Right lobe of liver (tissue), 6 donors: ENCODE measurements around the gene OLIG1. TPM values are rescaled to one million over a fixed set of nuclear protein-coding genes. Genes with fewer than 3 reads are reported as not detected.

Source experiments
- ATAC-seq, 4 donors: fragments of 200-7000 bp; cut with Tn5 transposase; one replicate each; pipeline ENCODE4 v1.9.1; 2020; ENCODE audit warnings: mild to moderate bottlenecking in 4 of 4, moderate library complexity in 4 of 4
- DNase-seq, 3 donors: peaks; one replicate each; pipeline ENCODE4 v3.0.0-alpha.2; 2020
- H3K27ac ChIP-seq, 3 donors: fragments of 200-600 bp; one replicate each; pipeline ENCODE4 v1.8.0; 2022
- H3K27me3 ChIP-seq, 2 donors: fragments of 200-600 bp; one replicate each; pipeline ENCODE4 v1.8.0; 2022
- H3K36me3 ChIP-seq, 4 donors: fragments of 200-600 bp; sonication (generic) in 1 of 4; one replicate each; pipeline versions ENCODE4 v1.5.1 to v1.8.0; 2017 to 2022; ENCODE audit warnings: control low read depth in 1 of 4
- H3K4me1 ChIP-seq, 4 donors: fragments of 200-600 bp; sonication (generic) in 1 of 4; one replicate each; pipeline versions ENCODE4 v1.5.1 to v1.8.0; 2017 to 2022; ENCODE audit warnings: control low read depth in 1 of 4
- H3K4me3 ChIP-seq, 3 donors: fragments of 200-600 bp; one replicate each; pipeline ENCODE4 v1.8.0; 2022
- H3K9me3 ChIP-seq, 4 donors: fragments of 200-600 bp; sonication (generic) in 1 of 4; one replicate each; pipeline versions ENCODE4 v1.5.1 to v1.8.0; 2017 to 2022; ENCODE audit warnings: control low read depth in 1 of 4
- POLR2A ChIP-seq: fragments of 450-650 bp; IDR thresholded peaks from one replicate; pipeline ENCODE4 v1.6.1; 2017; ENCODE audit warnings: antibody characterized with exemption, mild to moderate bottlenecking
- WGBS: methylation state at CpG from one replicate; pipeline ENCODE4 v1.1.6; 2018; ENCODE audit warnings: low coverage, low lambda C conversion rate; ENCODE audit not compliant: insufficient coverage; ENCODE audit errors: missing lambda C conversion rate; 5-methylcytosine and 5-hydroxymethylcytosine counted together
- intact Hi-C, 2 donors: fragments of 100-400 bp; cut with DNase I; formaldehyde crosslinking; loops; one replicate each; pipeline versions ENCODE4 v1.11.2 to v1.14.1; 2022
- total RNA-seq, 6 experiments: library from RNA; depleted of rRNA in 2 of 6; stranded (reverse); fragments of >200 nt in 2 of 6; fragmentation: NEBNext Ultra II Directional in 3 of 6; extraction: Animal tissue kit (Norgen Biotek cat#: 25700) in 3 of 6; gene quantifications; one replicate each; pipeline versions ENCODE4 v1.1.0 to v1.2.4, GENCODE V29; 2016 to 2023
- TF ChIP-seq, protein P1 (sequence below), 4 donors: fragments of 200-600 bp in 3 of 4; fragments of 450-650 bp in 1 of 4; IDR thresholded peaks; one replicate each; pipeline versions ENCODE4 v1.5.1 to v1.8.0; 2016 to 2022; ENCODE audit warnings: antibody characterized with exemption in 4 of 4, mild to moderate bottlenecking in 2 of 4
- donor health status: DM: no; HTN: yes; CAD: no.
- donor health status: DM: no; HTN: no; CAD: no.
- donor health status: DM: no; HTN: no; CAD: no.
- donor health status: DM: no; HTN: yes; CAD: no.
- donor health status: DM: no; HTN: yes; CAD: no.

The OLIG1 gene
- total RNA-seq, 6 experiments from 2014 or later, result not detected

DNA sequence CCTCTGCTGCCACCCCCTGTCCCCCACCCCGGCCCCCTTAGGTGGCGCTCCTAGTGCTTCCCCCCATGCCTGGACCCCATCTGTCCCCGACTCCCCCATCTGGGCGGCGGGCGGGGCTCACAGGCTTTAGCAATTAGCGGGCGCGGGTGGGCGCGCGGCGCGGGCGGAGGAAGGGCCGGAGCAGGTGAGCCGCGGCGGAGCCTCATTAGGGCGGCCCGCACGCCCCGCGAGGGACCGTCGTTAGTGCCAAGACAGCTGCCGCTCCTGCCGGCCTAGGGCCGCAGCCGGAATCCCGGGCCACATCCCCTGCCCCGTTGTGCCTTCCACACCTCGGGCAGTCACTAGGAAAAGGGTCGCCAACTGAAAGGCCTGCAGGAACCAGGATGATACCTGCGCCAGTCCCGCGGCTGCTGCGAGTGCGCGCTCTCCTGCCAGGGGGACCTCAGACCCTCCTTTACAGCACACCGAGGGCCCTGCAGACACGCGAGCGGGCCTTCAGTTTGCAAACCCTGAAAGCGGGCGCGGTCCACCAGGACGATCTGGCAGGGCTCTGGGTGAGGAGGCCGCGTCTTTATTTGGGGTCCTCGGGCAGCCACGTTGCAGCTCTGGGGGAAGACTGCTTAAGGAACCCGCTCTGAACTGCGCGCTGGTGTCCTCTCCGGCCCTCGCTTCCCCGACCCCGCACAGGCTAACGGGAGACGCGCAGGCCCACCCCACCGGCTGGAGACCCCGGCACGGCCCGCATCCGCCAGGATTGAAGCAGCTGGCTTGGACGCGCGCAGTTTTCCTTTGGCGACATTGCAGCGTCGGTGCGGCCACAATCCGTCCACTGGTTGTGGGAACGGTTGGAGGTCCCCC lies 36.6 kb upstream of the OLIG1 start:
- H3K36me3 ChIP-seq, result no peaks in the 10 kb centered on the region
- no peaks in the 10 kb centered on the region for H3K9me3 ChIP-seq
- WGBS, result 42% methylated on average over 11 of the region's 76 CpGs
- intact Hi-C loops, result no loop called here
- no peak overlapping the region for H3K27ac ChIP-seq
- TF ChIP-seq POLR2A, result no peak
- TF ChIP-seq, protein P1, sequence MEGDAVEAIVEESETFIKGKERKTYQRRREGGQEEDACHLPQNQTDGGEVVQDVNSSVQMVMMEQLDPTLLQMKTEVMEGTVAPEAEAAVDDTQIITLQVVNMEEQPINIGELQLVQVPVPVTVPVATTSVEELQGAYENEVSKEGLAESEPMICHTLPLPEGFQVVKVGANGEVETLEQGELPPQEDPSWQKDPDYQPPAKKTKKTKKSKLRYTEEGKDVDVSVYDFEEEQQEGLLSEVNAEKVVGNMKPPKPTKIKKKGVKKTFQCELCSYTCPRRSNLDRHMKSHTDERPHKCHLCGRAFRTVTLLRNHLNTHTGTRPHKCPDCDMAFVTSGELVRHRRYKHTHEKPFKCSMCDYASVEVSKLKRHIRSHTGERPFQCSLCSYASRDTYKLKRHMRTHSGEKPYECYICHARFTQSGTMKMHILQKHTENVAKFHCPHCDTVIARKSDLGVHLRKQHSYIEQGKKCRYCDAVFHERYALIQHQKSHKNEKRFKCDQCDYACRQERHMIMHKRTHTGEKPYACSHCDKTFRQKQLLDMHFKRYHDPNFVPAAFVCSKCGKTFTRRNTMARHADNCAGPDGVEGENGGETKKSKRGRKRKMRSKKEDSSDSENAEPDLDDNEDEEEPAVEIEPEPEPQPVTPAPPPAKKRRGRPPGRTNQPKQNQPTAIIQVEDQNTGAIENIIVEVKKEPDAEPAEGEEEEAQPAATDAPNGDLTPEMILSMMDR (IDR thresholded peaks at IDR 0.05), result no peak
- ATAC-seq (no peak), DNase-seq (peak in 1 of 3 donors; percentile 40)
- peaks cover 0 to 5% of the 10 kb centered on the region in 2 donors for H3K27me3 ChIP-seq
- peaks cover 0 to 6% (median 0%) of the 10 kb centered on the region in 4 donors for H3K4me1 ChIP-seq
- H3K4me3 ChIP-seq, result no peak overlapping the region

DNA sequence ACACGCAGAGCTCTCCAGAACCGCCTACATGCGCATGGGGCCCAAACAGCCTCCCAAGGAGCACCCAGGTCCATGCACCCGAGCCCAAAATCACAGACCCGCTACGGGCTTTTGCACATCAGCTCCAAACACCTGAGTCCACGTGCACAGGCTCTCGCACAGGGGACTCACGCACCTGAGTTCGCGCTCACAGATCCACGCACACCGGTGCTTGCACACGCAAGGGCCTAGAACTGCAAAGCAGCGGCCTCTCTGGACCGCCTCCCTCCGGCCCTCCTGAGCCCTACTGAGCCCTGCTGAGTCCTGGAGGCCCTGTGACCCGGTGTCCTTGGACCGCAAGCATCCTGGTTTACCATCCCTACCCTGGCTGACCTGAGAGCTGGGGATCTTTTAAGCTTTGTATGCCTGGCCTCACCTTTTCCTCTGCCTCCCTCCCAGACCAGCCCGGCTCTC lies 36.0 kb upstream of the OLIG1 start:
- intact Hi-C loops, result no loop called here
- H3K4me3 ChIP-seq, result no peak overlapping the region

DNA sequence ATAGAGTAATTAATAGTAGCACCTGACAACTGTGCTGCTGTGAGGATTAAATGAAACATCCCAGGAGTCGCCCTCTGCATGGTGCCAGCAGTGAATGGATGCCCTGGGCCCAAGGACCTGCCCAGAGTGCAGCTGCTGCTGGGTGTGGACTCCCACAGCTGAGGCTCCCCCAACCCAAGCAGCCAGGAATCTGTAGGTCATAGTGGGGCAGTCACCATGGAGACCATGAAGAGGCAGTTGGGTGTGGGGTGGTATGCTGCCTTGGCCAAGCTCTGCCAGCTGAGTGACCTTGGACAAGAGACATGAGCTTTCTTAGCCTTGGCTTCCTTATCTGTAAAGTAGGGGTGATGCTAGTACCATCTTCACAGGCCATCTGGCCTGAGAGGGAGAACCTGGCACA lies 34.8 kb upstream of the OLIG1 start:
- Histone ChIP-seq H3K27ac (no peak overlapping the region), H3K9me3 (no peaks in the 10 kb centered on the region), H3K4me3 (no peak overlapping the region), H3K36me3 (no peaks in the 10 kb centered on the region), H3K4me1 (no peaks in the 10 kb centered on the region), H3K27me3 (no peaks in the 10 kb centered on the region)
- intact Hi-C loops, result no loop called here
- WGBS, result no CpG with 5 or more reads among the region's 1 CpG
- TF ChIP-seq, protein P1 (IDR thresholded peaks at IDR 0.05), result no peak
- no peak for TF ChIP-seq POLR2A
- no peak for ATAC-seq
- DNase-seq, result no peak

More for the DNA sequence above, 36.0 kb upstream of the OLIG1 start:
- TF ChIP-seq, protein P1 (IDR thresholded peaks at IDR 0.05), result no peak
- TF ChIP-seq POLR2A, result no peak
- DNase-seq (peak in 1 of 3 donors; percentile 41), ATAC-seq (no peak)
- Histone ChIP-seq H3K9me3 (no peaks in the 10 kb centered on the region), H3K36me3 (no peaks in the 10 kb centered on the region), H3K4me1 (peaks cover 0 to under 1% (median 0%) of the 10 kb centered on the region in 4 donors), H3K27me3 (peaks cover 0 to under 1% of the 10 kb centered on the region in 2 donors), H3K27ac (no peak overlapping the region)
- WGBS, result 5% methylated on average over 4 of the region's 20 CpGs

DNA sequence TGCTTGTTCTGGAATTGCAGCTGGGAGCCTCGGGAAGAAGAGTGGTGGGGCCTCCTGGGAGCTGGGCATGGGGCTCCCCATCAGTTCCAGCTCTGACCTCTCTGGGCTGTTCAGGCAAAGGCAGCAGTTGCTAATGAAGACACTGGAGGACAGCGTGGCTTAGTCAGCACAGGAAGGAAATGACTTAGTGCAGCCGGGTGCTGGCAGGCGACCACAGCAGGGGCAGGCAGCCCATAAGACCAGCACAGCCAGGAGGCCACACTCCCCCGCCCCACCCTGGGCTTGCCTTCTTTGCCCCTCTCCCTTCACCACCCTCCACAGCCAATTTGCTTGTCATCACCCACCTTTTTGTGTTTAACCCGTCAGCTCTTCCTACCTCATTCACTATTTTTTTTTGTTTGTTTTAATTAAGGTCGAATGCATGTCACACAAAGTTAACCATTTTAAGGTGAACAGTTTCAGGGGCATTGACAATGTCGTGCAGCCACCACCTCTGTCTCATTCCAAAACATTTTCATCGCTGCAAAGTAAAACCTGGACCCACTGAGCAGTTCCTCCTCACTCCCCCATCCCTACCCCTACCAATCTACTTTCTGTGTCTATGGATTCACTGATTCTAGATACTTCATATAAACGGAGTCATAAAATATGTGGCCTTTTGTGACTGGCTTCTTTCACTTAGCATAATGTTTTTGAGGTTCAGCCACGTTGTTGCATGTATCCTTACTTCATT lies 33.3 kb upstream of the OLIG1 start:
- no peak overlapping the region for H3K27ac ChIP-seq
- ATAC-seq (peak; percentile 67 to 85 (median 82)), DNase-seq (peak in 2 of 3 donors; percentile 50 to 64)
- no peak overlapping the region for H3K4me3 ChIP-seq
- no peaks in the 10 kb centered on the region for H3K27me3 ChIP-seq
- intact Hi-C loops, result no loop called here
- TF ChIP-seq POLR2A, result no peak
- TF ChIP-seq, protein P1 (IDR thresholded peaks at IDR 0.05), result no peak
- no peaks in the 10 kb centered on the region for H3K9me3 ChIP-seq
- H3K36me3 ChIP-seq, result no peaks in the 10 kb centered on the region
- 18% methylated on average over 7 of the region's 11 CpGs for WGBS
- no peaks in the 10 kb centered on the region for H3K4me1 ChIP-seq
